Natural killer cell (primary cell): ENCODE measurements around the gene BANF2. TPM values are rescaled to one million over a fixed set of nuclear protein-coding genes. Genes with fewer than 3 reads are reported as not detected.

Source experiments
- ATAC-seq, 3 donors: fragments of 150-1000 bp in 2 of 3; fragments of 200-7000 bp in 1 of 3; cut with Tn5 transposase; 1 replicate in 1 of 3; 2 replicates in 2 of 3; pipeline ENCODE4 v1.10.0; 2021; ENCODE audit warnings: mild to moderate bottlenecking in 2 of 3, moderate library complexity in 2 of 3
- DNase-seq, 2 donors: peaks; one replicate each; pipeline versions ENCODE4 v3.0.0 to v3.0.0-alpha.2; 2013 to 2021; ENCODE audit warnings: mixed read lengths in 1 of 2
- H3K27ac ChIP-seq: one replicate; pipeline ENCODE4 v1.5.1; 2013; ENCODE audit warnings: mild to moderate bottlenecking, low read length
- H3K27me3 ChIP-seq: one replicate; pipeline ENCODE4 v1.6.1; 2013; ENCODE audit warnings: low read length; ENCODE audit not compliant: control insufficient read depth, insufficient read depth
- H3K36me3 ChIP-seq: one replicate; pipeline ENCODE4 v1.6.1; 2013; ENCODE audit warnings: low read length; ENCODE audit not compliant: control insufficient read depth, insufficient read depth
- H3K4me1 ChIP-seq: one replicate; pipeline ENCODE4 v1.6.1; 2013; ENCODE audit warnings: low read length; ENCODE audit not compliant: control insufficient read depth, insufficient read depth
- H3K4me3 ChIP-seq: one replicate; pipeline ENCODE4 v1.5.1; 2013; ENCODE audit warnings: low read length
- H3K9me3 ChIP-seq: one replicate; pipeline ENCODE4 v1.6.1; 2013; ENCODE audit warnings: low read length; ENCODE audit not compliant: control insufficient read depth, insufficient read depth
- H3K27ac Mint-ChIP-seq, 2 donors: one replicate each; pipeline ENCODE4 v1.8.0; 2022; ENCODE audit warnings: mild to moderate bottlenecking in 2 of 2, mixed read lengths in 2 of 2, moderate library complexity in 1 of 2
- H3K27me3 Mint-ChIP-seq, 2 donors: one replicate each; pipeline ENCODE4 v1.8.0; 2022; ENCODE audit warnings: low read depth in 2 of 2, mixed read lengths in 2 of 2
- H3K36me3 Mint-ChIP-seq: one replicate; pipeline ENCODE4 v1.8.0; 2022; ENCODE audit warnings: mixed read lengths
- H3K4me1 Mint-ChIP-seq, 2 donors: one replicate each; pipeline ENCODE4 v1.8.0; 2022; ENCODE audit warnings: mixed read lengths in 2 of 2
- H3K4me3 Mint-ChIP-seq: one replicate; pipeline ENCODE4 v1.8.0; 2022; ENCODE audit warnings: mild to moderate bottlenecking, moderate library complexity, mixed read lengths
- H3K9me3 Mint-ChIP-seq, 2 donors: one replicate each; pipeline ENCODE4 v1.8.0; 2022; ENCODE audit warnings: mixed read lengths in 2 of 2
- WGBS: methylation state at CpG from one replicate; pipeline ENCODE4 v1.1.7; 2013; ENCODE audit warnings: missing lambda C conversion rate; ENCODE audit not compliant: insufficient coverage; 5-methylcytosine and 5-hydroxymethylcytosine counted together
- intact Hi-C: fragments of 100-400 bp; cut with micrococcal nuclease; formaldehyde crosslinking; loops from one replicate; pipeline ENCODE4 v1.14.2; 2022
- total RNA-seq, 4 donors: library from RNA; stranded (reverse); fragments of 120-200 nt in 1 of 4; gene quantifications; one replicate each; pipeline versions ENCODE4 v1.2.3 to v1.2.4, GENCODE V29; 2013 to 2022
- TF ChIP-seq, protein P1 (sequence below): fragments of 200-600 bp; IDR thresholded peaks from one replicate; pipeline ENCODE4 v1.8.0; 2022; ENCODE audit warnings: antibody characterized with exemption

BANF2 gene
- total RNA-seq, 3 donors from 2014 or later (not counting 1 experiment from before 2014, with no cell fraction given): not detected

DNA sequence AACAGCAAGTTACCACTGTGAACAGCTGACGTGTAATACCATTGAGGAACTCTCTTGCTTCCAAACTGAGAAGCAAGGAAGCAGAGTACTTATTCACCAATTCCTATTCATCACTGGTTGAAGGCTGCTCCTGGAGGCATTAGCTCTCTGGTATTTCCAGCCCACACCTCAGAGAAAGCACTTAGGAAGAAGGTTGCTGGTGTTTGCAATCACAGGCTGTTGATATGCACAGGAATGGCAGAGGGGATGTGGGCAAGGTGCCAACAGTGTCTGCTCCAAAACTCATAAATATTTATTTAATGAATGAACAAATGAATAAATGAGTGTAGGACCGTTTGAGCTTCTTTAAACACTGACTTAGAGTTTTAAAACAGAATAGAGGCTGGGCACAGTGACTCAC, 10.8 kb upstream of the BANF2 start:
- peaks cover 47 to 57% of the 10 kb centered on the region in 2 donors for H3K27me3 Mint-ChIP-seq
- no peaks in the 10 kb centered on the region for H3K36me3 Mint-ChIP-seq
- TF ChIP-seq, protein P1, sequence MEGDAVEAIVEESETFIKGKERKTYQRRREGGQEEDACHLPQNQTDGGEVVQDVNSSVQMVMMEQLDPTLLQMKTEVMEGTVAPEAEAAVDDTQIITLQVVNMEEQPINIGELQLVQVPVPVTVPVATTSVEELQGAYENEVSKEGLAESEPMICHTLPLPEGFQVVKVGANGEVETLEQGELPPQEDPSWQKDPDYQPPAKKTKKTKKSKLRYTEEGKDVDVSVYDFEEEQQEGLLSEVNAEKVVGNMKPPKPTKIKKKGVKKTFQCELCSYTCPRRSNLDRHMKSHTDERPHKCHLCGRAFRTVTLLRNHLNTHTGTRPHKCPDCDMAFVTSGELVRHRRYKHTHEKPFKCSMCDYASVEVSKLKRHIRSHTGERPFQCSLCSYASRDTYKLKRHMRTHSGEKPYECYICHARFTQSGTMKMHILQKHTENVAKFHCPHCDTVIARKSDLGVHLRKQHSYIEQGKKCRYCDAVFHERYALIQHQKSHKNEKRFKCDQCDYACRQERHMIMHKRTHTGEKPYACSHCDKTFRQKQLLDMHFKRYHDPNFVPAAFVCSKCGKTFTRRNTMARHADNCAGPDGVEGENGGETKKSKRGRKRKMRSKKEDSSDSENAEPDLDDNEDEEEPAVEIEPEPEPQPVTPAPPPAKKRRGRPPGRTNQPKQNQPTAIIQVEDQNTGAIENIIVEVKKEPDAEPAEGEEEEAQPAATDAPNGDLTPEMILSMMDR: no peak
- no peak overlapping the region for H3K27ac Mint-ChIP-seq
- DNase-seq (no peak), ATAC-seq (no peak)
- no peak overlapping the region for H3K27ac ChIP-seq
- H3K4me1 Mint-ChIP-seq: no peaks in the 10 kb centered on the region
- H3K9me3 Mint-ChIP-seq: no peaks in the 10 kb centered on the region
- no peaks in the 10 kb centered on the region for H3K4me1 ChIP-seq
- H3K36me3 ChIP-seq: no peaks in the 10 kb centered on the region
- H3K4me3 ChIP-seq: no peak overlapping the region
- no peak overlapping the region for H3K4me3 Mint-ChIP-seq
- H3K9me3 ChIP-seq: no peaks in the 10 kb centered on the region
- peaks cover 1% of the 10 kb centered on the region for H3K27me3 ChIP-seq
- intact Hi-C loops: loop anchor here (10.0 kb wide), 1 partner anchor 306 kb away; no protein-coding TSS in a partner anchor
- 62% methylated on average over 2 of the region's 2 CpGs for WGBS

DNA sequence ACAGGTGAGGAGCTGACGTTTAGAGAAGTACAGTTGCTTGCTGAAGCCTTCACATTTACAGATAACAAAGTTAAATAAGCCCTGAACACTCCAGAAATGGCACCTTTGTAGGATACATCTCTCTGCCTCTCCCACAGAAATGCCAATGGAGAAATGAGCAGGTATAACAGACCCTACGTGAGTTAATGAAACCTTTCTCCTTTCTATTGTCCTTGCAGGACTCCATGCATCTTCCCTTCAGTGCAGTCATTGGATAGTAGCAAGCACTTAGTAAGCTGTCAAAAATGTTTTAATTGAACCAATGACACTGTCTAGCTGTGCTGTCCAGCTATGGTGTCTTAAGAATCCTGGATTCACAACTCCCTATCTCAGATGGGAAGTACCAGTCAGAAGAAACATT, 9.6 kb upstream of the BANF2 start:
- H3K27ac Mint-ChIP-seq: no peak overlapping the region
- no peaks in the 10 kb centered on the region for H3K9me3 Mint-ChIP-seq

DNA sequence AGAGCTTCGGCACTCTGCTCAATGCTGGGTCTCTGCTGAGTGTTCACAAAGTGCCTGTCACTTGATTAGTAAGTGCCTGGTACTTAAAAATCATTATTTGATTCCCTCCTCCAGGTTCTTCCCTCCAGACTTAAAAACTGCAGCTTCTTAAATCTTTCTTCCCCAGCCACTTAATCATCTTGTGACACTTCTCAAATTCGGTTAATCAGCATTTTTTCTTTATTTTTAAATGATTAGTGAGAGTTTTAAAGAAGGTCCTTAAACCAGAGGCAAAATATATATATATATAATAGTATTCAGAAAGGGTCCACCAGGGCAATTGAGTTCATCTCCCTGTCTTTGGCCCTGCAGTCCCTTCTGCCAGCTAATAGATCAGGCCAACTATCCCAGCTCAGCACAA, 8.0 kb upstream of the BANF2 start:
- H3K36me3 ChIP-seq: no peaks in the 10 kb centered on the region
- no peak overlapping the region for H3K27ac ChIP-seq
- no peaks in the 10 kb centered on the region for H3K9me3 Mint-ChIP-seq
- no peak for DNase-seq
- 83% methylated on average over 1 of the region's 2 CpGs for WGBS
- H3K4me1 ChIP-seq: no peaks in the 10 kb centered on the region
- intact Hi-C loops: no loop called here
- peaks cover 29 to 33% of the 10 kb centered on the region in 2 donors for H3K27me3 Mint-ChIP-seq
- H3K9me3 ChIP-seq: no peaks in the 10 kb centered on the region
- no peaks in the 10 kb centered on the region for H3K36me3 Mint-ChIP-seq
- TF ChIP-seq, protein P1: no peak
- no peak overlapping the region for H3K4me3 Mint-ChIP-seq
- H3K4me3 ChIP-seq: no peak overlapping the region
- no peaks in the 10 kb centered on the region for H3K27me3 ChIP-seq
- no peak overlapping the region for H3K27ac Mint-ChIP-seq
- no peak for ATAC-seq
- no peaks in the 10 kb centered on the region for H3K4me1 Mint-ChIP-seq

More for the DNA sequence above, 9.6 kb upstream of the BANF2 start:
- peaks cover 42 to 46% of the 10 kb centered on the region in 2 donors for H3K27me3 Mint-ChIP-seq
- Histone ChIP-seq H3K4me3 (no peak overlapping the region), H3K27ac (no peak overlapping the region), H3K36me3 (no peaks in the 10 kb centered on the region), H3K27me3 (no peaks in the 10 kb centered on the region), H3K9me3 (no peaks in the 10 kb centered on the region), H3K4me1 (no peaks in the 10 kb centered on the region)
- no peaks in the 10 kb centered on the region for H3K36me3 Mint-ChIP-seq
- ATAC-seq (no peak), DNase-seq (no peak)
- 91% methylated on average over 2 of the region's 2 CpGs for WGBS
- intact Hi-C loops: no loop called here
- H3K4me1 Mint-ChIP-seq: no peaks in the 10 kb centered on the region
- TF ChIP-seq, protein P1: no peak
- H3K4me3 Mint-ChIP-seq: no peak overlapping the region

DNA sequence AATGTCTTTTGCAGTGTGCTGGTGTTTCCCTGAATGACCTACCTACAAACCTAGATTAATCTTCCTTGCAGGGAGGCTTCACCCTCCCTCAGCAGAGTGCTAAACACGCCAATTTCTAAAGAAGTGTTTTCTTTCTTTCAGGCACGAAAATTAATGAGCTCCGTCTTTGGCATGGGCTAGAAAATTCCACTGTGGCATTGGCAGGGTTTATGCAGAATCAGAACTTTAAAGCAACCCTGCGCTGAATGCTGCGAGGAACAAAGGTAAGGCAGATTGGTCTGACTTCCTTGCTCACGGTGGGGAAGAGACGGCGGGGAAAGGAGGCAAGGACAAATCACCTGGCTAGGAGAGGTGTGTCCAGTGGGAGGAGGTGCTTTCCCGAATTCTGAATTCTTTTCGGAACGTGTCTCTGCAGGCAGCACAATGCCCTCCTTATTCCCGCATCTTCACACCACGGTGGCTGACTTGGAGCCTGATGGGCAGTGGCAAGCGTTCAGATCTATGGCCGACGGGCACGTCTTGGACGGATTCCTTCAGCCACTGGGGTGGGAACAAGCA, 6.2 kb upstream of the BANF2 start:
- TF ChIP-seq, protein P1: no peak
- no peaks in the 10 kb centered on the region for H3K9me3 Mint-ChIP-seq
- no peak overlapping the region for H3K4me3 Mint-ChIP-seq
- no peaks in the 10 kb centered on the region for H3K36me3 Mint-ChIP-seq
- H3K4me3 ChIP-seq: no peak overlapping the region
- ATAC-seq (no peak), DNase-seq (no peak)
- whole genome bisulfite sequencing: 92% methylated on average over 18 of the region's 18 CpGs
- H3K9me3 ChIP-seq: no peaks in the 10 kb centered on the region
- intact Hi-C loops: no loop called here
- peaks cover 15 to 21% of the 10 kb centered on the region in 2 donors for H3K27me3 Mint-ChIP-seq
- H3K4me1 ChIP-seq: no peaks in the 10 kb centered on the region
- H3K27ac Mint-ChIP-seq: no peak overlapping the region
- H3K4me1 Mint-ChIP-seq: no peaks in the 10 kb centered on the region
- H3K27me3 ChIP-seq: no peaks in the 10 kb centered on the region
- H3K36me3 ChIP-seq: no peaks in the 10 kb centered on the region
- H3K27ac ChIP-seq: no peak overlapping the region
